Gastroesophageal sphincter (tissue), 4 donors: ENCODE data around the gene IQGAP1. TPM values are rescaled to one million over a fixed set of nuclear protein-coding genes. Genes with fewer than 3 reads are reported as not detected.
"Not testable (repeated sequence)": the region's sequence is repeated elsewhere in the genome, so short reads cannot be mapped to it uniquely, and the experiment has no call there.

ENCODE experiments used
- ATAC-seq: fragments of 150-250 bp; one replicate; pipeline ENCODE4 v1.9.1; 2016; ENCODE audit warnings: mild to moderate bottlenecking, moderate library complexity
- H3K27ac ChIP-seq, 4 donors: fragments of 200-600 bp; sonication (generic) in 3 of 4; 1 replicate in 3 of 4; 2 replicates in 1 of 4; pipeline ENCODE4 v1.5.1; 2016 to 2019
- H3K27me3 ChIP-seq: fragments of 200-600 bp; sonication (generic); one replicate; pipeline ENCODE4 v1.5.1; 2019
- H3K36me3 ChIP-seq, 2 donors: fragments of 200-600 bp; sonication (generic); one replicate each; pipeline ENCODE4 v1.5.1; 2019; ENCODE audit warnings: control low read depth in 1 of 2
- H3K4me1 ChIP-seq, 3 donors: fragments of 200-600 bp; sonication (generic); 1 replicate in 2 of 3; 2 replicates in 1 of 3; pipeline ENCODE4 v1.5.1; 2016 to 2019; ENCODE audit warnings: control low read depth in 2 of 3
- H3K4me3 ChIP-seq, 2 donors: fragments of 200-600 bp; sonication (generic); one replicate each; pipeline ENCODE4 v1.5.1; 2019; ENCODE audit warnings: mild to moderate bottlenecking in 1 of 2, moderate library complexity in 1 of 2
- H3K9me3 ChIP-seq, 3 donors: fragments of 200-600 bp; sonication (generic); one replicate each; pipeline ENCODE4 v1.5.1; 2017 to 2019; ENCODE audit warnings: control low read depth in 2 of 3
- CTCF ChIP-seq, 4 experiments: fragments of 200-600 bp in 2 of 4; fragments of 450-650 bp in 2 of 4; sonication (generic) in 1 of 4; IDR thresholded peaks; one replicate each; pipeline ENCODE4 v1.5.1; 2017 to 2019; ENCODE audit warnings: antibody characterized with exemption in 4 of 4, mild to moderate bottlenecking in 2 of 4, moderate library complexity in 2 of 4
- EP300 ChIP-seq: sonication (generic); formaldehyde crosslinking; IDR thresholded peaks from one replicate; pipeline ENCODE4 v1.6.1; 2017; ENCODE audit warnings: antibody characterized with exemption, mild to moderate bottlenecking
- POLR2A ChIP-seq, 2 donors: fragments of 450-650 bp; IDR thresholded peaks; one replicate each; pipeline ENCODE4 v1.6.1; 2017; ENCODE audit warnings: antibody characterized with exemption in 2 of 2, mild to moderate bottlenecking in 2 of 2, moderate library complexity in 1 of 2
- POLR2AphosphoS5 ChIP-seq: sonication (generic); formaldehyde crosslinking; IDR thresholded peaks from one replicate; pipeline ENCODE4 v1.6.1; 2017; ENCODE audit warnings: antibody characterized with exemption
- WGBS, 2 donors: methylation state at CpG; one replicate each; pipeline ENCODE4 v1.1.5; 2018; ENCODE audit warnings: low coverage in 1 of 2; 5-methylcytosine and 5-hydroxymethylcytosine counted together
- total RNA-seq, 4 donors: library from RNA; depleted of rRNA; stranded (reverse); fragments of >200 nt; gene quantifications; one replicate each; pipeline ENCODE4 v1.1.0, GENCODE V29; 2016

Gene IQGAP1
- total RNA-seq, 4 donors from 2014 or later = 210 to 360 (median 245) TPM

GRCh38 chr15:90497376-90497775 lies 109.3 kb downstream of the IQGAP1 start:
- 71 to 93% methylated on average over 2 to 3 of the region's 3 CpGs for WGBS, 2 donors

GRCh38 chr15:90497912-90498311 lies 109.9 kb downstream of the IQGAP1 start:
- TF ChIP-seq EP300 = no peak
- TF ChIP-seq CTCF (IDR thresholded peaks at IDR 0.05) = no peak
- no peak for TF ChIP-seq POLR2AphosphoS5
- no peak for TF ChIP-seq POLR2A (IDR thresholded peaks at IDR 0.05)
- no peak for ATAC-seq
- H3K4me1 ChIP-seq = no peaks in the 10 kb centered on the region
- 67 to 95% methylated on average over 2 to 5 of the region's 6 CpGs for WGBS, 2 donors
- no peak overlapping the region for H3K27ac ChIP-seq
- no peaks in the 10 kb centered on the region for H3K27me3 ChIP-seq
- no peak overlapping the region for H3K4me3 ChIP-seq
- H3K36me3 ChIP-seq = peaks cover 0 to 100% of the 10 kb centered on the region in 2 donors
- no peaks in the 10 kb centered on the region for H3K9me3 ChIP-seq

More at GRCh38 chr15:90497376-90497775, 109.3 kb downstream of the IQGAP1 start:
- no peak overlapping the region for H3K4me3 ChIP-seq
- no peaks in the 10 kb centered on the region for H3K9me3 ChIP-seq
- no peak for TF ChIP-seq EP300
- no peak for TF ChIP-seq CTCF (IDR thresholded peaks at IDR 0.05)
- TF ChIP-seq POLR2AphosphoS5 = no peak
- no peak overlapping the region for H3K27ac ChIP-seq
- H3K27me3 ChIP-seq = no peaks in the 10 kb centered on the region
- H3K36me3 ChIP-seq = peaks cover 0 to 100% of the 10 kb centered on the region in 2 donors
- no peaks in the 10 kb centered on the region for H3K4me1 ChIP-seq
- ATAC-seq = no peak

GRCh38 chr15:90500171-90500570 lies 112.1 kb downstream of the IQGAP1 start:
- H3K4me1 ChIP-seq = no peaks in the 10 kb centered on the region
- H3K27ac ChIP-seq = no peak overlapping the region
- TF ChIP-seq CTCF (IDR thresholded peaks at IDR 0.05) (no peak), EP300 (no peak), POLR2AphosphoS5 (no peak), POLR2A (IDR thresholded peaks at IDR 0.05) (no peak)
- ATAC-seq = no peak
- no peaks in the 10 kb centered on the region for H3K27me3 ChIP-seq
- 69 to 95% methylated on average over 2 of the region's 2 CpGs for WGBS, 2 donors
- H3K9me3 ChIP-seq = no peaks in the 10 kb centered on the region
- H3K36me3 ChIP-seq = peaks cover 0 to 81% of the 10 kb centered on the region in 2 donors
- no peak overlapping the region for H3K4me3 ChIP-seq

- peaks cover 0 to 64% of the 10 kb centered on the region in 2 donors for H3K36me3 ChIP-seq
- no peak overlapping the region for H3K27ac ChIP-seq
- ATAC-seq = no peak
- H3K4me3 ChIP-seq = no peak overlapping the region
- no peaks in the 10 kb centered on the region for H3K9me3 ChIP-seq
- H3K27me3 ChIP-seq = no peaks in the 10 kb centered on the region
- H3K4me1 ChIP-seq = no peaks in the 10 kb centered on the region
- 61 to 70% methylated on average over 3 to 4 of the region's 4 CpGs for WGBS, 2 donors
- no peak for TF ChIP-seq POLR2A (IDR thresholded peaks at IDR 0.05)
- TF ChIP-seq EP300 = no peak
- no peak for TF ChIP-seq POLR2AphosphoS5
- no peak for TF ChIP-seq CTCF (IDR thresholded peaks at IDR 0.05)
These were observed 113.9 kb downstream of the IQGAP1 start for GRCh38 chr15:90501898-90502297.

GRCh38 chr15:90510781-90511180 lies 122.7 kb downstream of the IQGAP1 start:
- 100% methylated on average over 1 to 3 of the region's 29 CpGs for WGBS, 2 donors

GRCh38 chr15:90511211-90511618 lies 123.2 kb downstream of the IQGAP1 start:
- H3K27me3 ChIP-seq, H3K36me3 ChIP-seq, H3K27ac ChIP-seq, ATAC-seq, H3K4me3 ChIP-seq, H3K9me3 ChIP-seq, H3K4me1 ChIP-seq: not testable (repeated sequence)
- WGBS, 2 donors = 94% methylated on average over 8 of the region's 13 CpGs; no CpG with 5 or more reads in 1 of the 2 donors

More at GRCh38 chr15:90510781-90511180, 122.7 kb downstream of the IQGAP1 start:
- H3K36me3 ChIP-seq, H3K4me1 ChIP-seq, H3K9me3 ChIP-seq, H3K27me3 ChIP-seq, H3K4me3 ChIP-seq, H3K27ac ChIP-seq, ATAC-seq: not testable (repeated sequence)
